Measurements from ENCODE around the gene NHLRC1.
A peak's percentile ranks its signal among the peaks of the same experiment; 100 is the strongest.
"Not testable (repeated sequence)": the region's sequence is repeated elsewhere in the genome, so short reads cannot be mapped to it uniquely, and the experiment has no call there.

The NHLRC1 gene

DNA sequence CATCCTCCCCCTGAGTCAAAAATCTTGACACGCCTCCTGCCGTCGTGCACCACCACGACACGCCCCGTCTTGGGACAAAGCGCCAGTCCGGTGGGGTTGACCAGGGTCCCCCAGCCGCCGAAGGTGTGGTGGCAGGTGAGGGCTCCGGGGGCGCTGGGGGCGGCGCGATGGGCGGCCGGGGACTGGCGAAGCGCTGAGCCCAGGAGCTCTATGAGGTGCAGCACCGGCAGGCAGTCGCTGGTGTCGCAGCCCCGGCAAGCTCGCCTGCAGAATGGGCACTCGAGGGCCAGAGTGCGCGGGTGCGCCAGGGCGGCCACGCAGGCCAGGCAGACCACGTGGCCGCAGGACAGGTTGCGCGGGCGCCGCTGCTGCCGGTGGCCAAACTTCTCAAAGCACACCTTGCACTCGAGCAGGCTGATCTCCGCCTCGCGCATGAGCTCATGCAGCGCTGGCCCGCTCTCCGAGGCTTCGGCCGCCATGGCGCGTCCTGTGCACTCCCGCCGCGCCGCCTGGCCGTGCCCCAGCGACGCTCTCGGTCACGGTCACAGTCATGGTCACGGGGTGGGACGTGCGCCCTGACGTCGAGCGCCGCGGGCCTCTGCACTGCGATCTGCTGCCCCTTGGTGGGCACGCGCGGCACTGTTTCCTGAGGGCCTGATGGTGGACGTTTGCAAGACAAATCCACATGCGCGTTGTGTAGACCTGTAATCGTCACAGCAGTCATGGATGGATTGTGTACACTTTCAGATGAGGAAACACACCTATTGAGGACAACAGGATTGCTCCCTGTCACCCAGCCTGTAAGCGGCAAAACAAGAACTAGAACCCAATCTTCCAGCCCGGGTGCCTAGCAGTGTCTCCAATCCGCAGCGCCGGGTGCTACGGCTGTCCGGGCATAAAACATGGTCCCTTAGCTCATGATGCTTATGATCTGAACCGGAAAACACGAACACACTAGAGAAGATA is at the start of gene NHLRC1:
NHLRC1 (minus strand) TSS at position 550 of the 966 bp plus-strand sequence; CDS start at position 479, 71 bp downstream.
- DNase-seq: no peak

DNA sequence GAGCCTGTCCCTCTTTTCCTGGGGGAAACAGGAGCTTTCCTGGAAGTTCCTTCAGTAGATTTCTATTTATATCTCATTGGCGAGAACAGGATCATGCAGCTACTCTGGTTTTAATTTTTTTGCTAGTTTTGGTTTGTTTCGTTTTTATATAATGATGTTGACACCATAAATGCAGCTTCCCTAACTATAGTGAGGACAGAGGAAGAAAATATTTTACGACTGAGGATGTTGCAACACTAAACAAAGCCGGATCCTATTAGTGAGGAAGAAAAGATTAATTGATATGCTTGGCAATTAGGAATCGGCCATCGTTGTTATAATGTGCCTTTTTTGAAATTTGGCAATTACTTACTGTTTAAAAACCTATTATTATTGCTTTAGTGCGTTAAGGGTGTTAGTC is 49.4 kb upstream of the NHLRC1 start:
- DNase-seq: no peak

DNA sequence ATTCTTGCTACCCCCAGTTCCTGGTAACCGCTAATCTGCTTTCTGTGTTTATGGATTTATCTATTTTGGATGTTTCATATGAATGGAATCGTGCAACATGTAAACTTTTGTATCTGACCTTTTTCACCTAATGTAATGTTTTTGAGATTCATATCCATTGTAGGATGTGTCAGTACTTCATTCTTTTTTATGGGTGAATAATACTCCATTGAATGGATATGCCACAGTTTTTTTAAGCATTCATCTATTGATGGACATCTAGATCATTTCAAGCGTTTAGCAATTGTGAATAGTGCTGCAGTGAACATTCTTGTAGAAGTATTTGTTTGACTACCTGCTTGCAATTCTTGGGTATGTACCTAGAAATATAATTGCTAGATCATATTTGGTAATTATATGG is 45.8 kb upstream of the NHLRC1 start:
- no peak for DNase-seq

DNA sequence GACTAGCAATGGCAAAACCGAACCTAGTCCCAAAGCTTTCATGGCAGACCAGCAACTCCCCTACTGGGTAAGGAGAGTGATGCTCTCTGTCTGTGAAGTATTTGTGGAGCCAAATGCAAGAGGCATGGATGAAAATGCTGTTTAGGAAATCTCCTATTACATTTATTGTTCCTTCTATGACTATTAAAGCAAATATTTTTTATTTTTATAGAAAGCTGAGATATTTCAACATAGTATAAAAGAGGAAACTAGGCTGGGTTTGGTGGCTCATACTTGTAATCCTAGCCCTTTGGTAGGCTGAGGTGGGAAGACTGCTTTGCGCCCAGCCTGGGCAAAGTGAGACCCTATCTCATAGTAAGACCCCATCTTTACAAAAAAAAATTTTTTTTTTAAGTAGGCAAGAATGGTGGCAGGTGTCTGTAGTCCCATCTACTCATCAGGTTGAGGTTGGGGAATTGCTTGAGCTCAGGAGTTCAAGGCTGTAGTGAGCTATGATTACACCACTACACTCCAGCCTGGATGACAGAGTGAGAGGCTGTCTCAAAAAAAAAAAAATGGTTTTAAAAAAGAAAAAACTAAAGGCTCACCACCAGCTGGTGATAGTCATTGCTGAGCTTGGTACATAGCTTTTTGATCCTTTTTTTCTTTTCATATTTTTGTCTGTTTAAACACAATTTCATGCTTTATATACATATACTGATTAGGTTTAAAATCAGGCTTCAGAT is 44.0 kb upstream of the NHLRC1 start:
- DNase-seq: no peak

DNA sequence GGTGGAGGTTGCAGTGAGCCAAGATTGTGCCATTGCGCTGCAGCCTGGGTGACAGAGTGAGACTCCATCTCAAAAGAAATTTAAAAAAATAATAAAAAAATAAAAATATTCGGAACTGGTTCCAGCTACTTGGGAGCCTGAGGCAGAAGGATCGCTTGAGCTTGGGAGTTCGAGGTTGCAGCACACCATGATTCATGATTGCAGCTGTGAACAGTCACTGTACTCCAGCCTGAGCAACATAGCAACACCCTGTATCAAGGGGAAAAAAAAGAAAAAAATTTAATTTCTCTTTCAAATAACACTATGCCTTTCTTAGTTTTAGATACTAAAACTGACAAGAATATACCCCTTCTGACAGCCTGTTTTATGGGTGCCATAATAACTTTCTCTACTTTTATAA is 43.3 kb upstream of the NHLRC1 start:
- no peak for DNase-seq

DNA sequence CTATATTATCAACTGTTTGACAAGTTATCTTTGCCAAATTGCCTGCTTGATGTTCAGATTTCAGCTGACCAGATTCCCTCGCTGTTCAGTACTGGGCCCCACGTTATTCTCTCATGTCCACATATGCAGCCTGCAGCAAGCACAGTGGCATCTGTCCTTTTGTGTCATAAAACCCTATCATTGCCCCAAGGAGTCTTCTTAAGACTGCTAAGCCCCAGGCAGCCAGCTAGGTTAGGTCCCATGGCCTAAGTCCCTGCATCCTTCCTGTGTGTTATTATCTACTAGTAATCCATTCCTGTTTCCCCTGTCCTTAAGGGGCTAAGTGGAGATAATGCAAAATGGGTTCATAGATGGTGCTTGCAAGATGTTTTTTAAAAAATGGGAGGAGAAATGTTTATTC is 39.9 kb upstream of the NHLRC1 start:
- no peak for DNase-seq

DNA sequence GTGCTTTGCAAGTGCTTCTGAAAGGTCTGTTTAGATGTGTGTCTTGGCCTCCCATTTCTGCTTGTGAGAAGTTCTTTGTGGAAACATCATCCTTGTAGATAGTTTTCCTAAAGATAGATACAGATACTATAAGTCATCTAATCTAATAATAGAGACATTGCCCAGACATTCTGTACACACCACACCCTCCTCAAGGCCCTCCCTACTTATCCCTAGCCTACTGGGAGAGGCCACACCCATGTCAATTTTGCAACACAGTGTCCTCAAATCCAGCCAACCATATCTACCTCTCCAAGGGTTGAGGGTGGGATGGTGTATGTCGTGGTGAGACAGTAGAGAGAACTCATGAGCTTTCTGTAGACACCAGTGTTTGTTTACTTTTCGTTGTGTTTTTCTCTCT is 39.0 kb upstream of the NHLRC1 start:
- DNase-seq: no peak

DNA sequence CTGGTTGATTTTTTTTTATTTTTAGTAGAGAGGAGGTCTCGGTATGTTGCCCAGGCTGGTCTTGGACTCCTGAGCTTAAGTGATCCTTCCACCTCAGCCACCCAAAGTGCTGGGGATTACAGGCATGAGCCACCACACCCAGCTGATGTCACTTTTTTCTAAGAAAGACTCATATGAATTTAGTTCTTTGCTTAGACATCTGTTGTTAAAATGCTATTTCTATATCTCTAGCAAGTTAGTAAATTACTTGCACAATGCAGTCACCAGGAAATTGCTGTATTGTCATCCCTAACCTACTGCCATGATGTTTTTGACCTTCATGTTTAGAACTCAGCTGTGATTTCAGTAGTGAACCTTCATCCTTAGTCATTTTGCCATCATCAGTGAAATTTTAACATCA is 38.4 kb upstream of the NHLRC1 start:
- DNase-seq: no peak

DNA sequence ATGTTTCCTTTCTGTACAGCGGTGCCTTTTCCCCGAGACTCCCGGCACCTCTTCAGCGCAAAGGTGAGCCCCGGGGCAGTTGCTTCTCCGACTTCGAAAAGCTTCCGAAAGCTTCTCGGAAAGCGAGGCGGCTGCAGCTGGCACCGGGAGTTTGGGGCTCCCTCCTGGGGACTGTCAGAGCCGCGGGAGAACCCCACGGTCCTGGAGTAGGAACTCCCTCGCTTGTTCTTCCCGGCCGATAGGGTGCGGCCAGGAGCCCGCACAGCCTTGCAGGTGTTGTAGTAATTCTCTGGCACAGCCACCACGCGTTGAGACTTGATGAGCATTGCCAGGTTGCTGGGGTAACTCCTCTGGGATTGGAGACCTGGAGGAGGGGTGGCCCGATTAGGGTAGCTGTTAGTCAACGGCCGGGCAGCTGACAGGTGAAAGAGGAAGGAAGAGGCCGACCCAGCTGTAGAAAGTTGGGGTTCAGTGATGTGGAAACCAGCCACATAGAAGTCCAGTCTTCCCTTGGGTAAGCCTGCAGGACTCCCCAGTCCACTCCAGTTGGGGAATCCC is 33.5 kb upstream of the NHLRC1 start:
- DNase-seq: peak; percentile 76

DNA sequence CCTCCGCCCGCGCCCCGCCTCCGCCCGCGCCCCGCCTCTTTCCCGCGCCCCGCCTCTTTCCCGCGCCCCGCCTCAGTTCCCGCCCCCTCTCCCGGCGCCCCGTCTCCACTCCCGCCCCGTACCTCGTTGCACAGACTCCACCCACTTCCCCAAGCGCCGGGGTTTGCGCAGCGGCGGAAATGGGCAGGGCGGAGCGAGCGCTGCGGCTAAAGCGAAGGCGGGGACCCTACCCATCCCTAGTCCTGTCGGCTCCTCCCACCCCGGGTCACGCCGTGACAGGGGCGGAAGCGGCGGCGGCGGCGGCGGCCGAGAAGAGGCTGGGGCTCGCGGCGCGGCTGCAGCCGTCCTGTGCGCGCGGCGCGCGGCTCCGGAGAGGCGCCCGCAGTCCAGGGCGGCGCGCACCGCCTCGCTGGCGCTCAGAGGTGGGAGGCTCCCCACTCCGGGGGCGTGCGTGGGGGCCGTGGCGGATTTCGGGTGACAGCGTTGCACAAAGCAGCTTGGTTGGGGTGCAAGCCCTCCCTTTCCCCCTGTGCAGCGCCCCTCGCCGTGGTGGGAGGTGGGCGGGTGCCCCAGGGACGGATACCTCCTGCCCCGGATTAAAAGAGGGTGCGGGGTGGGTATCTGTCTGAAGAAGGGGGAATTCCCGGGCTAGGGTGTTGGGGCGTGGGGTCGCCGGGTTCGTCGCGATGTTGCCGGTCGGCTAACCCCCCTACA is 32.8 kb upstream of the NHLRC1 start, which contains the start of gene KDM1B:
KDM1B (plus strand) TSS at position 273 of the 714 bp plus-strand sequence. CDS start 4,474 bp downstream, outside the sequence.
- DNase-seq: peak; percentile 91

DNA sequence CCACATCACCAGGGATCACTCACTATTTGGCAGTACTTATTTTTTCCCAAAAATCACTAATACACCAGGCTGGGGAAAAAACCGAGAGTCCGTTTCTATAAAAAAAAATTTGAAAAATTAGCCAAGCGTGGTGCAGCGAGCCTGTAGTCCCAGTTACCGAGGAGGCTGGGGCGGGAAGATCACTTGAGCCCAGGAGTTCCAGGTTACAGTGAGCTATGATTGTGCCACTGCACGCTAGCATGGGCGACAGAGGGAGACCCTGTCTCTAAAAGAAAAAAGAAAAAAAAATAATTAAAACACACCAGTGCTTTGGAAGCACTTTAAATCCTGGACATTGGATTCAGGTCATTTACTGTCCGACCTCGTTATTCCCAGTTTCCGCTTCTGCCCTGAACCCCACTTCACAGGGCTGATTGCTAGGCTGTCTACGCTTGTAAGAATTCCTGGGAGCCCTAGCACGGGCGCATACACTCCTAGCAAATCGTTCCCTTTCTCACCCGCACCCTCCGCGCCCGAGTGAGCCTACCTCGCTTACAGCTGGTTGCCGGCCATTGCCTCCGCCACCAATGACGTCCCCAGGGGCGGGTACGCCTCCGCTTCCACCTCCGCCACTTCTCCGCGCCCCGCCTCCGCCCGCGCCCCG is 32.2 kb upstream of the NHLRC1 start, which contains the start of gene TPMT:
TPMT (minus strand) TSS at position 571 of the 643 bp plus-strand sequence. CDS start 5,950 bp downstream, outside the sequence.
- DNase-seq: no peak

DNA sequence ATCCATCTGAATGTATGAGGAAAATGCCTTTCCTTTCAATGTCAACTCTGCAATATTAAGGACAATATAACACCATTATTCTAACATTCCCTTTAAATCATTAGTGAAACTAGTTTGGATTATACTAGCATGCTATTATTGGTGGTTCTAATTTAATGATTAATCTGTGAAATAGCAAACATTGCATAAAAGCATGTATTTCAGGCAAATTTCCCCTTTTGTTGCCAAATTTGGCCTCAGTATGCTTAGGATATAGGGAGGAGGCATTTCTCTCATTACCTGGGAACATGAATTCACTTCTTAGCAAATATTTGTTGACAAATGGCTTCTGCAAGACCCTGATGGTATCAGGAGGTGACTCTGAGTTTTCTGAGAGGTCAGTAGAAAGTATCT is 30.8 kb upstream of the NHLRC1 start:
- no peak for DNase-seq

DNA sequence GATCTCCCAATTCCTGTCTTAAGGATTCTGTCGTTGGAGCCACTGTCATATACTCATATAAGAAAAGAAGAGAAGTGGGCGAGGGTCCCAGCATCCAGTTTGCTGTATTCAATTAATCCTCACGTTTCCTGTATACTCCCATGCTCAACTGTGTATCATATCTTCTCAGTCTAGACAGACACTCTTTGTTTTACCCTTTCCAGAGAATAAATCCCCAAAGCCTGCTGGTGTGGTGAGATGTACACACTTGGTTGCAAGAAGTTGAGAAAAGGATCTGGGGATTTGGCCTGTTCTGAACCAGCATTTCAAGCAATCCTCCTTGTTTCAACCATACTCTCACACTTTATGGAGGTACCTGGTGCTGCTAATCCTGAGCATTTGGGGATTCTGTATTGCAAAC is 29.3 kb upstream of the NHLRC1 start:
- DNase-seq: no peak

DNA sequence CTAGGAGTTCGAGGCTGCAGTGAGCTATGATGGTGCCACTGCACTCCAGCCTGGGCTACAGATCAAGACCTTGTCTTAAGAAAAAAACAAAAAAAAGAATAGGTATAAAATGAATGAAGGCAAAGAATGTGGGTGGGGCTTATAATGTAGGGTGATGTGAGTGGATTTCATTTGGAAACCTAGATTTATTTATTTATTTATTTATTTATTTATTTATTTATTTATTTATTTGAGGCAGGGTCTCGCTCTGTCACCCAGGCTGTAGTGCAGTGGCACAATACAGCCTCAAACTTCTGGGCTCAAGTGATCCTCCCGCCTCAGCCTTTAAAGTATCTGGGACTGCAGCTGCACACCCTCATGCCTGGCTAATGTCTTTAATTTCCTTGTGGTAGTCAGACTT is 28.9 kb upstream of the NHLRC1 start:
- DNase-seq: not testable (repeated sequence)

DNA sequence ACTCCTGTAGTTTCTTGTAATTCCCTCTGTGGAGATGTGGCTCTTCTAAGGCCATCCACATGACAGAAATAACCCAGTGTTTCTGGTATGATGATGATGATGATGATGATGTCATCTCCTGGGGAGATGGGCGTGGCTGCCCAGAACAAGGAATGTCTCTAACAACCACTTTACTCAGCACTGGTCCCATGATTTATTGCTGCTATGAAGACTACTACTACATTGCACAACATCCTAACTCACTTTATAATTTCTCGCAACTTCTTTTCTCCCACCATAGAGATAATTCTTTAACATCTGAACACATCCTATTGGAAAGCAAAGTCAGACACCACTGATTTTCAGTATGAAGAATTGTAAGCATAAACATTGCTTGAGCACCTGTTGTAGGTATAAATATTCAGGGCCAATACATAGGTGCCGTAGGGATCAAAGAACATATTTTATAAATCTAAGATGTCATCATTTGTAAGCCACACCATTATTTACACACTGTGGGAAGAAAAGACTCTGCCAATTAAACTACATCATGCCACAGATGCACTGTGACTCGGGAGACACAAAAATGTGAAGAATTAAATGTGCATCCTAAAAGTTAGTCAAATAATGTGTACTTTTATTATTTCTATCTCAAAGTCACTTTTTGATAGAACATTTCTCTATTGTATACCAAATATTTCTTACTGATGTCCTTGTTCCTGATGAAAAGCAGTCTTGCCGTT is 26.0 kb upstream of the NHLRC1 start:
- DNase-seq: no peak

DNA sequence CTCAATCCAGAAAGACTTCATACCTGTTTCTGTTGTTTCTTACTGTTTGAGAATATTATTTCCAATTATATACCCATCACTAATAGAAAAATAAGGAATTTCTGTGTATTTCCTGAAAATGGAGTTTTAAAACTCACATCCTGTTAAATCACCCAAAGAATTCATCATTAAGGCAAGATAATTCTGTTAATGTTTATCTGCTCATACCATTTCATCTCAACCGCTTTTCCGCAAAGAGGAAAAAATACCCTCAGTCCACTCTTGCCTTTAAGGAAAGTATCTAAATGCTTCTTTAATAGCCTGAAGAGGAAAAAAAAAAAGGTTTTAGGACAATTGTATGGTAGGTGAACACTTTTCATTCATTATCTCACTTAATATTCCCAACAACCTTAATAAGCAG is 25.1 kb upstream of the NHLRC1 start:
- no peak for DNase-seq

DNA sequence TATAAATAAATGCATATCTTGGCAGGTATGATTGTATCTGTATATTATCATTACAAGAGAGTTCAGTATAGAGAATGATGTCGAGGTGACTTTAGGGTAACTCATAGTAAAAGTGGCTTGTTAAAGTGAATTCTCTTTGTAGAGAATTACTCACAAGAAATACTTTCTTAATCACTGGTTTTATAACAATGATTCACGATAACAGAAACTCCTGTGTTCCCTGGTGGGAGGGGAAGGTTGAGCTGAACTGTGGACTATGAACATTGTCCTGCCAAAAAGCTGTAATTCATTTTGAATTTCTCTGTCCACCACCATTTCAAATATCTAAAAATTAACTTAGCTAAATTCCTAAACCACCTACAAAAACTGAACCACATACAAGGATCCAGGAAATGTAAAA is 24.7 kb upstream of the NHLRC1 start:
- no peak for DNase-seq

DNA sequence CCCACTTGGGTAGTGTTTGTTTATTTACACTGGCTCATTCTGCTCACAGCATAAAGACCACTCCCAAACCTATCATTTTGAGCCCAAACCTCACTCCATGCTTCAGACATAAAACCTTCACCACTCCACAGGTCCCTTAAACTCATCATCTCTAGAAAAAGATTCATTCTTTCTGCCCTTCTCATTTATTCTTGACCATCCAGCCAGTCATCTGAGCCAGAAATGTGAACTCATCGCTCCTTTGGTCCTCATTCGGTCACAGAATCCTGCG is 20.0 kb upstream of the NHLRC1 start:
- DNase-seq: no peak

DNA sequence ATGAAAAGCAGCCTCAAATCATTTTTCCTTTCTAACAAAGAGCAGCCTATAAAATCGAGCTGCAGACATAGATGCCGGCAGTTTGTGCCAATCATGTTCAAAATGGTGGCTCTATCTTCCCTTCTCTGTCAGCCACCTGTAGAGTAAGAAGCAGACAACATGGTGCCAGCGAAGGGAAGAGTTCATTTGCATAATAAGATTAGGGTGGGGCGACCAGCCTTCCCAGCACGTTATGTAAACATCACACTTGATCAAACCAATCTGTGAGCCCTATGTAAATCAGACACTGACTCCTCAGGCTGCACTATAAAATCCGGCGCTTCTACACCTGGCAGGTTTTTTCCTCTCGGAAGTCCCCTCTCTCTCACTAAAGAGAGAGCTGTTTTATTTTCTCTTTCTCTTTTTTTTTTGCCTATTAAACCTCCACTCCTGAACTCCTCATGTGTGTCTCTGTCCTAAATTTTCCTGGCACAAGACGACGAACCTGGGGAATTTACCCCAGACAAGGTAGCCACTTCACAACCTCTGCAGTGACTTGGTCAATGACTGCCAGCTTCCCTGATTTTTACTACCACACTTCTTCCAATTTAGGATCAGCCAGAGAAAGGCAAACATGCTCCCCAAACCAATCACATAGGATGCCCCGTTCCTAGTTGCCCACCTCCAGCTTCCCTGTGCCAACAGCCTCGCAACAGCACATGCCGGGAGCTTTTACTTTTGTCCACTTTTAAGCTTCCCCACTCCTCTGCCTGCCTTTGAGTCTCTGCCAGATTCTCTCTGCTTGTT is 19.5 kb upstream of the NHLRC1 start:
- no peak for DNase-seq

DNA sequence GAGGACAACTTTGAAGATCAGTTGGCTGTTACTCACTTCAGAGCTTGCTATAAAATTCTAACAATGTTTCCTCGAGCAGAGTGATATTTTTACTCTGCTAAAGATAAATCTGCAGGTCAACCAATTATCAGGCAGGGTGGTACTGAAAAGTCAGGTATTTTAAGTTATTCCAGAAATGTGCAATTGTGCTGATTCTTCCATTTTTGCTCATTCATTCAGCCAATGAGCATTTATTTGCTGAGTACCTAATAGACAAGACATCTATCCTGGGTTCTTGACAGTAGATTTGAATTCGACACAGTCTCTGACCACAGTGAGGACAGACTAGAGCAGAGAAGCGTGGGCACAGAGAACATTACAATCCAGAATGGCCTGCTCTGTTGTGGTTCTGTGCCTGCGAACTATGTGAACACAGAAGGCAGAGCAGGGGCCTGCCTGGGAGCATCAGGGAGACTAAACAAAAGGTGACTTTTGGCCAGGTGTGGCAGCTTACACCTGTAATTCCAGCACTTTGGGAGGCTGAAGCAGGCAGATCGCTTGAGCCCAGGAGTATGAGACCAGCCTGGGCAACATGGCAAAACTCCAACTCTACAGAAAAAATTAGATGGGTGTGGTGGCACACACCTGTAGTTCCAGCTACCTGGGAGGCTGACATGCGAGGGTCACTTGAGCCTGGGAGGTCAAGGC is 17.6 kb upstream of the NHLRC1 start:
- DNase-seq: no peak

Data from GF-D8 (cell line).